Nucleus accumbens (tissue), 56 donors: ENCODE data around the gene SORCS2.

Source experiments
- DNase-seq, 56 donors: peaks; one replicate each; lab custom pipeline; 2025; lab: John Stamatoyannopoulos, UW

The SORCS2 gene

GRCh38 chr4:7361280-7361895 lies 169.1 kb downstream of the SORCS2 start:
- DNase-seq = peak in 34 of 56 donors; percentile 34 to 70 (median 54)

GRCh38 chr4:7362341-7362740 lies 170.0 kb downstream of the SORCS2 start:
- peak in 4 of 56 donors; percentile 33 to 38 (median 34) for DNase-seq

GRCh38 chr4:7362862-7363430 lies 170.6 kb downstream of the SORCS2 start:
- DNase-seq = no peak

DNA sequence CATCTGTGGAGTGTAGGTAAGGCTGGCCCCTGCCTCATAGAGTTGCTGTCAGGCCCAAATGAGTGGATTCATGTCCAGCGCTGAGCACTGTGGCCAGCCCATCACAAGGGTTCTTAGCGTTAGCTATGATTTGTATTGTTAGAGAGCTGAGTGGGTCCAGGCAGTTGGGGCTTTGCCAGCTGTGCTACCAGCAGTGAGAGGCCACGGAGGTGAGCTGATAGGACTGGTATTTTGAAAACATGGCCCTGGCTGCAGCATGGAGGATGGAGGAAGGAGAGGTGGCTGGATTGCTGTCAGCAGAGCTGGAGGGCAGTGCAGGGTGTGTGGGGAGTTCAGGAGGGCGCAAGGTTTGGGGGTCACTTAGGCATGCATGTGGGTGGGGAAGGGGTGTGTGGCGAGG lies 172.6 kb downstream of the SORCS2 start:
- DNase-seq = peak in 2 of 56 donors; percentile 54 to 68

- DNase-seq = peak in 52 of 56 donors; percentile 32 to 91 (median 81)
Observed at GRCh38 chr4:7365462-7366179, 173.3 kb downstream of the SORCS2 start.

DNA sequence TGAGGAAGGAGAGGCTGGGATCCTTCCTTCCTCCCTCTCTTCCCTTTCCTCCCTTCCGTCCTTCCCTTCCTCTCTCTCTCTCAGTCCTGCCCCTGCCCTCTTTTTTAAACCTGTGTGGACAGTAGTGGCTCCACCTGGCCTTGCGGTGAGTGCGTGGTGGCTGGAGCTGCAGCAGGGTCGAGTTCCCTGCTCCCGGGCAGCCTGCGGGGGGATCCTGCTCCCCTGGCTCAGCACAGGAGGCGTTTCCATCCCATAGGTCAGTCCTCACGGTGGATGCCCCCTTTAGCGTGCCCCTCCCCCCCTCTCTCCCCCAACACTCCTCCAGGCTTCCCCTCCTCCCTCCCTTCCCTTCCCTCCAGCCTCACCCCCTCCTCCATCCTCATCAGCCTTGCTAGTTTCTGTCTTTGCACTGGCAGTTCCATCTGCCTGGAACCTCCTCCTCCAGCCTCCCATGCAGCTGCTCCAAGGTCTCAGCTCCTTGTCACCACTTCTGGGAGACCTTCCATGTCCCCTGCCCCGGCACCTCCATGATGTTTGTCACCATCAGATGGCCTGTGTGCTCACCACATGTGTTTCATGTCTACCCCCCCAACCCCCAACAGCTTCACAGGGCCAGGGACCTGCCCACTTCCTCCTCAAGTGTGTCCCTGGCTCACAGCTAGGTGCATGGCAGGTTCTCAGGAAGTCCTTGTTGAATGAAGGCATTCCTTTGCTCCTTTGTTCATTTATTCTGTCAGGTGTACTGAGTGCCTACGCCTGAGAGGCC lies 174.0 kb downstream of the SORCS2 start:
- no peak for DNase-seq

- no peak for DNase-seq
Observed at GRCh38 chr4:7366954-7367353, 174.6 kb downstream of the SORCS2 start.

GRCh38 chr4:7367406-7367805 lies 175.1 kb downstream of the SORCS2 start:
- peak in 2 of 56 donors; percentile 43 to 66 for DNase-seq

GRCh38 chr4:7367864-7368277 lies 175.5 kb downstream of the SORCS2 start:
- no peak for DNase-seq

DNA sequence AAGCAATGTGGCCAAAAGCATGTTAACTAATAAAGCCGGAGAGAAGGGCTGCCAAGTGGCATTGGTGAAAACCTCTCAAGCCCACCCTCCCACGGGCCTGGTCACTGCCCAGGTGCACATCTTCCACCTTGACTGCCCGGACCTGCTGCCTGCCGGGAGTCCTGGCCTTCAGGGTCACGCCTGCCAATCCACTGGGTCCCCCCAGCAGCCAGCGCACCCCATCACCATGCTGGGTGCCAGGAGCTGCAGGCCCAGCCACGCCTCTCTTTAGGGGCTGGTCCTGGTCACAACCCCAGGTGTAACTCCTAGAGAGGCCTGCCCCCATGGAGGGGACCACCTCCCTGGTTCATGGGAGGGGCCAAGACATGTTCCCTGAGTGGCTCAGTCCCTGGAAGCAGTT lies 176.0 kb downstream of the SORCS2 start:
- no peak for DNase-seq

GRCh38 chr4:7369511-7369910 lies 177.2 kb downstream of the SORCS2 start:
- DNase-seq = no peak

GRCh38 chr4:7370038-7370437 lies 177.7 kb downstream of the SORCS2 start:
- no peak for DNase-seq

- DNase-seq = peak in 2 of 56 donors; percentile 20 to 43
Observed at GRCh38 chr4:7371210-7371941, 179.0 kb downstream of the SORCS2 start.

DNA sequence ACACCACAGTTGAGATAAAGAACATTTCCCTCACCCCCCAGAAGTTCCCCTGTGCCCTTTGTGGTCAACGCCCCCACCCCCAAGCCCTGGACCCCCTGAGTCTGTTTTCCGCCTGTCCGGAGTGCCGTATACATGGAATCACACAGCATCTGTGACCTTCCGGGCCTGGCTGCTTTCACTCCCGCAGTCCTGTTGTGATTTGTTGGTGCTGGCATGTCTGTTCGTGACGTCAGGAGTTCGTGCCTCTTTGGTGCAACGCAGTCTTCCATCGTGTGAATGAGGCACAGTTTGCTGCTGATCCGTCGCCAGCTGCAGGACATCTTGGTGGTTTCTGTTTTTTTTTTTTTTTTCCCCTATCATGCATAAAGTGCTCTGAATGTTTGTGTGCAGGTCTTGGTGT lies 180.3 kb downstream of the SORCS2 start:
- DNase-seq = no peak

DNA sequence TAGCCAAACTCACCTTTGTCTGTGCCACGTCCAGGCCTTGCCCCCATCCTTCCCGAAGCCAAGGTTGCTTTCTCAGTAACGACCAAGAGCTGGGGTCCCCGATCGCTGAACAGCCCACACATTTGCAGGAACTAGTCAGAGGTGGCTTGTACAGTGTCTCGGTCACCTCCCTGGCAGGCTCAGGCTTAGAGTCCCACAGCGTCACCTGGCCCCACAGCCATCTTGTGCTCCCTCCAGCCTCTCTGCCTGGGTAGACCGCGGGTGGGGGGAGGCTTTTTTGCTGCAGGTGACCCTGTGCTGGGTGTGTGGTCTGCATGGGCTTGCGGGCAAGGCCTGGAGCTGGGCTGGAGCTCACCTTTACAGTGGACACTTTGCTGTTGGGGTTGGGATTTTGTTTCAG lies 182.2 kb downstream of the SORCS2 start:
- DNase-seq = no peak

GRCh38 chr4:7375427-7375826 lies 183.1 kb downstream of the SORCS2 start:
- DNase-seq = peak in 4 of 56 donors; percentile 23 to 75 (median 42)

DNA sequence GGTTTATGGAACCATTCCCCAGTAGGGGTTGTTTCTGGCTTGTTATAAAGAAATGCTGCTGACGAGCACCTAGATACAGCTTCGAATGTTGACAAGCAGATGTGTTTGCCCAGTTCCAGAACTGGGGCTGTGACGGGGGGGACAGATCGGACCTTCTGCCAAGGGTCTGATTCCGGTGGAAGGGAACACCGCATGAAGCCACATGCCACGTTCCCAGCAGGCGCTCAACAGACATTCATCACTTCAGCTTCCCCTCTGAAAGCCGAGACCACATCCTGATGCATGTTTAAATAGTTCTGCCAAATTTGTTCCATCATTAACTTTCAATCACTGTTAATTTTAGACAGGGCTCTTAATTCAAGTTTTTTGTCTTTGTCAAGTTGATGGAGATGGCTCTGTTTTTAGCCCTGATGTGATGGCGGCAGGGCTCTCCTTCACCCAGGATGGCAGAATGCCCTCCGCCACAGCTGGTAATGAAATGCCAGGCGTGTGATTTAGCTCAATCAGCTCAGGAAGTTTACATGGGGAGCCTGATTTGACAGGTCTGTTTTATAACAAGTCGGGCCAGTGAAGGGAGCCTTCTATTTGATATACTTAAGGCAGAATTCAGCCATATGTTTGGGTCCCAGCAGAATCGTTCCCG lies 185.0 kb downstream of the SORCS2 start:
- DNase-seq = no peak

GRCh38 chr4:7379186-7379585 lies 186.8 kb downstream of the SORCS2 start:
- DNase-seq = no peak

GRCh38 chr4:7379719-7380118 lies 187.4 kb downstream of the SORCS2 start:
- DNase-seq = no peak
